HG03097 (cell line): ENCODE results near the gene TRPM8.
"Not testable (repeated sequence)": the region's sequence is repeated elsewhere in the genome, so short reads cannot be mapped to it uniquely, and the experiment has no call there.

Experiments used
- ATAC-seq: cut with Tn5 transposase; IDR thresholded peaks from one replicate; pipeline ENCODE4 v1.9.1; 2021; ENCODE audit not compliant: unreplicated experiment, low FRiP score

TRPM8 gene

DNA sequence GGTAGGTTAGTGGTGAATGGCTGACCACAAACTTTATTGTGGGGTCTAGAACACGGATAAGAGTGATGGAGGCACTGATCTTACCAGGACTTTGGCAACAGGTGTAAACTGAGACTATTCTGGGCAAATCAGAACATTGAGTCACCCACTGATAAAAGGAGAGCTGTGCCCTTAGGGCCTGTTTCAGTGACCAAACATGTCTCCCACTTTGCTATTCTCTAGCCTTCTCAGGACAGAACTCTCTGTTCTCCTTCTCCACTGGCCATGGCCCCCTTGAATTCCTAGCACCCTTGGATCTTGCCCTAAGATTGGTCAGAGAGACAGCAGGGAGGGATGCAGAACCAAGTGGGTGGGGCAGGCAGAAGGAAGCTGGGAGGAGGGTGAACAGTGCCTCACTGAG lies 18.3 kb downstream of the TRPM8 start:
- ATAC-seq = no peak

DNA sequence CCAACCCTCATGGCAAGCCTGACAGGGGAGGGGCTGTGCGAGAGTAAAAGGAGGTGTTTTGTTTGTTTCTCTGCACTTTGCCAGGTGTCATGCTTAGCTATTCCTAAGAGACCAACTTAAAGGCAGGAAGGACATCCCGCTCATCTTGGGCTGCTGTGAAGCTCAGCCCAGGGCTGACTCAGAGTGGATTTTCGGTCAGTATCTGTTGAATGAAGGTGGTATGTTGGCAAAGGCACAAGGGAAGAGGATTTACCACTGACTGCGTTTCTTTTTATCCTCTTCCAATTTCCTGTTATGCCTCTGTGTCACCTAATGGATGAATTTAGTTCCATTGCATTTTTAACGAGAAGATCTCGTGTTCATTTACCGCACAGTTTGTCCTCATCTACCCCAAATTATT lies 18.9 kb downstream of the TRPM8 start:
- no peak for ATAC-seq

- no peak for ATAC-seq
These were observed 21.6 kb downstream of the TRPM8 start for GRCh38 chr2:233938676-233939370.

- no peak for ATAC-seq
These were observed 23.5 kb downstream of the TRPM8 start for GRCh38 chr2:233940376-233941276.

DNA sequence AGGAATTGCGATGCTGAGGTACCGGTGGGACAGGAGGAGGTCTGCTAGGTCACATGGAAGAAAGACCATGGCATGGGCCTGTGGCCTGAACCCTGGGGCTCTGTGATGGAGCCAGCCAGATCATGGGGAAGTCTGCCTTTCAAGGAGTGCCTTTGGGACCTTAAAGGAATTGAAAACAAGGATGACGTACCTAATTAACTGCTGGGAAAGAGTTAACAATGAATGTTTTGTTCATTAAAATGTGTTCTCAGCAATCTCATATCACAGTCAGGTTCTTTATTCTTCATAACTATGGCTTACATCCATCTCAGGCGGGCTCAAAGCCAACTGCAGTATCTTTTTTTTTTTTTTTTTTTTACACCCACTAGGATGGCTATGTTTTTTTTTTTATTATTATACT lies 25.6 kb downstream of the TRPM8 start:
- no peak for ATAC-seq

DNA sequence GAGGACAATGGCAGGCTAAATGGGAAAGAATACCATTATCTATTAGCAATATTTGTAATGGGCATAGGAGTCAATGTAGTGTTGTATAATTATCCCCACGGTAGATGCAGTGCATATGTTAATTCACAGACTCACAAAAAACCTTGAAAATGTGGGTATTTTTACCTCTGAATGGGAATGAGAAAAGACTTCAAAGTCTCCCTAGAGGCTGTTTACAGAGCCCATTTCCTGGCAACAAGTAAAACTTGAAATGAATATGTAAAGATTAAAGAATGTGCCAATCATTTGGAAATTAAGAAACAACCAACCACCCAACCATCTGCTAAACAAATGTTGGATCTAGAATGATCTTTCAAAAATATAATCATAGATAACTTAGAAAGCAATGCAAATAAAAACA lies 27.1 kb downstream of the TRPM8 start:
- ATAC-seq = no peak

DNA sequence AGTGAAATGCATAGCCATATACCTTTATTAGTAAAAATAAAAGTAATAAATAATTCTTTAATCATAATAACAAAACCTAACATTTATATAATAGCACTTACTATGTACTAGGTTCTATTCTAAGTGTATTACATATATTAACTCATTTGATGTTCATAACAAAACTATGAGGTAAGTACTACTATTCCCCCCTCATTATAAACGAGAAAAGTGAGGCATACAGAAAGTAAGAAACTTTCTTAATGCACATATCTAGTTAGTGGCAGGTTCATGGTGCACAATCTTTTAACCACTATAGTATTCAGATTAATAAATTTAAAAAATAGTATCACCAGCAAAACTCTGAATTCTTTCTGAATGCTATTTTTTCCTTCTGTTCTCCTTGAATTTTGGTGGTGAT lies 27.5 kb downstream of the TRPM8 start:
- no peak for ATAC-seq

DNA sequence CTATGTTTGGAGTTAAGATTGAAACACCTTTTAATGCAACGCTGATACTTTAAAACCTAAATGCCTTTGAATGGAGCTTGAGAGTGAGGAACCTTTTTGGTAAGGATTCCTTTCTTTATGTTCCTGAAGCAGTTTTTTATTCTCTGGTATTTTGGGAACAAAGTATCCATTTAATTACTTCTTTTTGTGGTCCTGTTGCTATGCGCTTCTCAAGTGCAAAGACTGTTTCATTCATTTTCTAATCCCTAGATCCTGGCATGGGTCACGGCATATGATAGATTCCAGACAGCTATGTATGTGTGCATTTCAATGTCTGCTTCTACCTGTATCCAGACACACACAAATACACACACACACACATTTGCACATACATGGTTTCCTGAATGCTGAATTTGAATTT lies 28.0 kb downstream of the TRPM8 start:
- no peak for ATAC-seq

- ATAC-seq = no peak
These were observed 33.1 kb downstream of the TRPM8 start for GRCh38 chr2:233950078-233950825.

- ATAC-seq = no peak
These were observed 35.2 kb downstream of the TRPM8 start for GRCh38 chr2:233952335-233952734.

DNA sequence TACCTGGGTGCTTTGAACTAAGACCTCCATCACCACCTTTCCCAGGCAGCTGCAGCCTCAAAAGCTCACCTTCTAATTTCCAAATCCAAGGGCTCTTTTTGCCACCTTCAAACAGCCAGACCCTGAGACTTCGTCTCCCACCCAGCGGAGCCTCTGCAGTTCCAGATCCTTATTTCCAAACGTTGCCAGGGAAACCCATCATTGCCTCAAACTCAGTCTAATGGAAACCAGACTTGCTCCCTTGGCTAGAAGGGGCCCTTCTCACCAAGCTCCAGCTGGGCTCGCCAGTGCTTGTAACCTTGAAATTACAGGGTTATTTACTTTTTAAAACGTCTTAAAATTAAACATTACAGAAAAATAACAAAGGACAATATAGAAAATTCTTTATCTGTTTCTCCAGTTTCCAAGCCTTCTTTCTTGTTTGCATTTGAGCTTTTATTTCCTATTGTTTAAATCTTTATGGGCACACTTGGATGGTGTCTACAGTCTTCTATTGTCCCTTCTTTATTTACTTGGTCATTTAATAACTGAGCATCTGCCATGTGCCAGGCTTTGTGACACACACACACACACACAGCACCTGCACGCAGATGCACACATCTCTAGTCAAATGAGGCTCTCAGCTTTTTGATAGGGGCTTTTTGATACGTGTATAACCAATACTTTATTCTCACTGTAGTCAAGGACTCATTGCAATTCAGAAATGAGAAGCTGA lies 36.1 kb downstream of the TRPM8 start:
- ATAC-seq = no peak

DNA sequence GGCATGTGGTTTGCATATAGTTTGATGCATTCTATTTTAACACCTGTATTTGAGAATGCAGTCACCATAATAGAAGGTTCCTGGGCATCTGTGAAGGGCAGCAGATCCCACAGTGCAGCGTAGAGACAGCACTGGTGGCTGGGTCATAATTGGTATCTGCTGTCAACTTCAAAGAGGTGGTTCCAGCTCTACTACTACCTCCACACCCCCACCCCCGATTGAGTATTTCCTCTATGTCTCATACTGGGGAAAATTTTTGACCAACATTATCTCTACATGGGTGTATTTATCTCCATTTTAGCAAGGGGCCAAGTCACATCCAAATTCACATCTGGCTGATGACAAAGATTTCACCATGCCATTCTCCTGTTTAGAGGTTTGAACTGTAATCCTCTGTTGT lies 43.0 kb downstream of the TRPM8 start:
- no peak for ATAC-seq

DNA sequence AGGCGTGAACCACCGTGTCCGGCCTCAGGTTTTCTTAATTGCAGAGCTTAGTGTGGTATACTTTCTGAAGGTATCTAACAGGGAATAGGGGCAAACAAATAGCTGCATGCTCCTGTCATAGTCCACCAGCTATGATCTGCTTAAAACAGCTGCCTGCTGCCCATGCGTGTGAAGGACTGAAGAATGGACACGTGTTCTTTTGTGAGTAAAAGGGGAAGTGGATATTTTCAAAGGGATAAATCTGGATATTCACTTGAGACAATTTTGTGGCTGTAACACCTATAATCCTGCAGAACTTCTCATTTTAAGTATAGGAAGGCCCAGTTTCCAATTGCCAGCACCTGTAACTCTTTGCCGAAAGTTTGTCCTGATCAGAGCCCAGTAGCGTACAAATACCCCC lies 44.7 kb downstream of the TRPM8 start:
- ATAC-seq = no peak

GRCh38 chr2:233964581-233964980 lies 47.4 kb downstream of the TRPM8 start:
- ATAC-seq = no peak

DNA sequence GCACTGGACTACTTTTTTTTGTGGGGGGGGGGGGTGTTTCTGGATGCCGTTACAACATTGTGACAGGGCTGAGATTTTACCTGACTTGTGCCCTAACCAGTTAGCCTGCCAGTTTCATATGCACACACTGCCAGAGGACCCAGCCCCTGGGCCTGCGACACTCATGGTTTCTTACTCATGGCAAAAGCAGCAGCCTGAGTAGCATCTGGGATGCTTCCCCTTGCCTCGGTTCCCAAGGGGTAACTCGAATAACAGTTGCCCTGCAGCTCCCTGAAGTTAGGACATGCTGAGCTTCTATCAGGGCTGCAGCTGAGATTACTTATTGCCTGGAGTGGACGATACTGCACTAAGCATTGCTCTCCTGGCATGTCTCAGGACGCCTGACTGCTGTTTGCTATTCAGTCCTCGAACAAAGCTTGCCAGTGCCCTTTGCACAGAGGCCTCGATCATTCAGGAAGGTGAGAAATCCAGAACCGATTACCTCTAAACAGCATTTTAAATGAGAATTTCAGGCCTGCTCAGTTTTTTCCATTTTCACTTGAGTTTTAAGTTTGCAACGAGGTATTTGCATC lies 47.9 kb downstream of the TRPM8 start:
- ATAC-seq = no peak

- not testable (repeated sequence) for ATAC-seq
These were observed 48.5 kb downstream of the TRPM8 start for GRCh38 chr2:233965646-233966045.

DNA sequence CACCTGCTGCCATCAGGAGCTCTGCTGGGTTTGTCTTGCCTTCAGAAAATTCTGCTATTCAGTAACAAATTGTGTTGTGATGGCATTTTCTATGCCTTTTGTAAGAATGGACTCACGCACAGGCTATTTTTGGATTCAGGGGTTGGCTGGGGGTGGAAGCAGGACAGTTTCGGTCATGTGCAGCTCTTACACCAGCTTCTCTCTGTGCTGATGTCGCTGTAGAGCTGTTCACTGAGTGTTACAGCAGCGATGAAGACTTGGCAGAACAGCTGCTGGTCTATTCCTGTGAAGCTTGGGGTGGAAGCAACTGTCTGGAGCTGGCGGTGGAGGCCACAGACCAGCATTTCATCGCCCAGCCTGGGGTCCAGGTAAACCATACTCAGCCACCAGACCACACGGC lies 49.2 kb downstream of the TRPM8 start:
- ATAC-seq = no peak

- ATAC-seq = no peak
These were observed 50.0 kb downstream of the TRPM8 start for GRCh38 chr2:233967164-233967563.

DNA sequence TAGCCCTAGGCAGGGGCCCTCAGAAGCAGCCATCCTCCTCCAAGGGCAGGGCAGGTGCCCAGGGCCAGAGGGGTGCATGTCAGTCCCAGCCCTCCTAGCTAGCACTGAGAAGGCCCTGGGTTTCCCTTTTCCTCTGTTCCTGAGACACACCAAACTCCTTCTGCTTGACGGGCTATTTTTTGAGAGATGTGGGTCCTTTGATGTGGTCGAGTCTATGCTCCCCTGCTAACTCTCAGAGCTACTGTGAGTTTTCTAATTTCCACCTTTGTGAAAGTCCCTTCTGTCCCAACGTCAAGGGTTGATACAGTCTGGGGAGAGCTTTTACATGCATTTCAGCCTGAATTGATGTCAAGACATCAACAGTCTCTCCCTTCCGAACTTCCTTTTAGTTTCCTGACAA lies 51.4 kb downstream of the TRPM8 start:
- no peak for ATAC-seq

DNA sequence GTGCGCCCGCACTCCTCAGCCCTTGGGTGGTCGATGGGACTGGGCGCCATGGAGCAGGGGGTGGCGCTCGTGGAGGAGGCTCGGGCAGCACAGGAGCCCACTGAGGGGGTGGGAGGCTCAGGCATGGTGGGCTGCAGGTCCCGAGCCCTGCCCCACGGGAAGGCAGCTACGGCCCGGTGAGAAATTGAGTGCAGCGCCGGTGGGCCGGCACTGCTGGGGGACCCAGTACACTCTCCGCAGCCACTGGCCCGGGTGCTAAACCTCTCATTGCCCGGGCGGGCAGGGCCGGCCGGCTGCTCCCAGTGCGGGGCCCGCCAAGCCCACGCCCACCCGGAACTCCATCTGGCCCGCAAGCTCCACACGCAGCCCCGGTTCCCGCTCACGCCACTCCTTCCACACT lies 55.3 kb downstream of the TRPM8 start:
- not testable (repeated sequence) for ATAC-seq
